IPS-18a (cell line): Measurements from ENCODE around the gene SLC1A4.
"Not testable (repeated sequence)": the region's sequence is repeated elsewhere in the genome, so short reads cannot be mapped to it uniquely, and the experiment has no call there.

ENCODE experiments used
- H3K27ac ChIP-seq: one replicate; pipeline ENCODE4 v1.5.1; 2013; ENCODE audit warnings: low read length
- H3K27me3 ChIP-seq: one replicate; pipeline ENCODE4 v1.6.1; 2013; ENCODE audit warnings: mild to moderate bottlenecking, low read length; ENCODE audit not compliant: control insufficient read depth, insufficient read depth
- H3K36me3 ChIP-seq: one replicate; pipeline ENCODE4 v1.6.1; 2013; ENCODE audit warnings: low read depth, low read length; ENCODE audit not compliant: control insufficient read depth
- H3K4me1 ChIP-seq: one replicate; pipeline ENCODE4 v1.6.1; 2013; ENCODE audit warnings: low read depth, low read length; ENCODE audit not compliant: control insufficient read depth
- H3K4me3 ChIP-seq: one replicate; pipeline ENCODE4 v1.5.1; 2013; ENCODE audit warnings: low read length
- H3K9ac ChIP-seq: one replicate; pipeline ENCODE4 v1.6.1; 2013; ENCODE audit warnings: mild to moderate bottlenecking, low read length, moderate library complexity
- H3K9me3 ChIP-seq: one replicate; pipeline ENCODE4 v1.6.1; 2013; ENCODE audit warnings: low read depth, low read length; ENCODE audit not compliant: control insufficient read depth

SLC1A4 gene

DNA sequence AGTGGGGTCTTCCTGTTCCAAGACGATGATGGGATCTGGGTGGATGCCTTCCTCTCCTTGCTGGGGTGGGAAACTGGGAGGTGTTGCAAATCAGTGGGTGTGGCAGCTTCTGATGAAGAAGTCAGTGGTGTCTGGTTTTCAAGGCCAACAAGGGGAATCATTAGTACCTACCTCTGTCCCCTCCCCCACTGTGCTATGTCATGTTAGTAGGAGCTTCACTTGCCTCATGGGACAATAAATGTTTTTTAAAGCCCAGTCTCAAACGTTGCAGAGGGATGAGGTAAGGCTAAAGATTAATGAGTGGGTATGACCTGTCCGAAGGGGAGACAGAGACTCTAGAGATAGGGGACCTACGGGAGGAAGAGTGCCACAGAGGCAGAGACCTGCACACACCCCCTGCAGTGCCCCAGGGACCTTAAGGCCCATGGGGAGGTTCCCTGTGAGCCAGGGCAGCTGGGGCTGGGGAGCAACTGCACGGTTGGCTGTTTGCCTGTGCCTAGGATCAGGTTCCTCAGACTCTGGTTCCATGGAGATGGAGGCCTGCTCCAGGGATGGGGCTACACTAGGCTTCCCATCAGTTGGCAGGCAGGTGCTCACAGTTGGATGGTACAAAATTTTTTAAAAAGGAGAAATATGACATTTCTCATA, 37.8 kb upstream of the SLC1A4 start:
- Histone ChIP-seq H3K36me3 (no peaks in the 10 kb centered on the region), H3K9ac (no peak overlapping the region), H3K4me3 (no peak overlapping the region), H3K4me1 (peaks cover 4% of the 10 kb centered on the region), H3K27me3 (no peaks in the 10 kb centered on the region), H3K27ac (no peak overlapping the region), H3K9me3 (no peaks in the 10 kb centered on the region)

GRCh38 chr2:64952096-64952495, 37.1 kb upstream of the SLC1A4 start:
- H3K9ac ChIP-seq, result no peak overlapping the region
- H3K36me3 ChIP-seq, result no peaks in the 10 kb centered on the region
- no peaks in the 10 kb centered on the region for H3K27me3 ChIP-seq
- no peak overlapping the region for H3K27ac ChIP-seq
- no peaks in the 10 kb centered on the region for H3K9me3 ChIP-seq
- H3K4me1 ChIP-seq, result peaks cover 4% of the 10 kb centered on the region
- no peak overlapping the region for H3K4me3 ChIP-seq

DNA sequence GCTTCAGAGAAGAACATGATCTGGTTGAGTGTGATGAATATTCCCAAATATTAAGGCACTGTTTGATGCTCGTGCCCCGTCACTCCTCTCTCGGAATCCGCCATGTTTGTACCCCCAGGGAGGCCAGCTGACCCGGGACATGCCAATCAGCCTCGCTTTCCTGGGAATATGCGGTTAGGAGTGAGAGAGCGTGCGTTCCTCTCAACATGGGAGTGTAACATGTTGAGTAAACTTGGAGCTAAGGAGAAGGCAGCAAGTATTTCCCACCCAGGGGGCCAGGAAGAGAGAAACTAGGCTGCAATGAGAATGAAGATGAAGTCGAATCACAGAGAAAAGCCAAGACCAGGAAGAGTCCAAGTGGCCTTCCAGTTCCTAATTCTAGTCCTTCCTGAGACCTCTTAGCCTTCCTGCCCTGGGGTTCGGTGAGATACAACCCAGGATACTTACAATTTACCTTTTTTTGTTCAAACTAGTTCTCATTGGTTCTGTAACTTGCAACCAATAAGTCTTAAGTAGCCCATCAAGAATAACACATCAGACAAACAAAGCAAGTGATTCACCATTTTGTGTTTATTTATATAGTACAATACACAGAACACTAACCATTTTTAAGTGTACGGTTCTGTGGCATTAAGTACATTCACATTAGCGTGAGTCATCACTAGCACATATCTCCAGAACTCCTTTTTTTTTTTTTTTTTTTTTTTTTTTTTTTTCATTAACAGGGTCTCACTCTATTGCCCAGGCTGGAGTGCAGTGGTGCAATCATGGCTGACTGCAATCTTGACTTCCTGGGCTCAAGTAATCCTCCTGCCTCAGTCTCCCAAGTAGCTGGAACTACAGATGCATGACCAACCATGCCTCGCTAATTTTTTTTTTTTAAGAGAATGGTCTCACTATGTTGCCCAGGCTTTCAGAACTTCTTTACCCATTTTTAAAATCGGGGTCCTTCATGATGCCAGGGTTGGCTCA, 36.4 kb upstream of the SLC1A4 start:
- Histone ChIP-seq H3K4me1 (peaks cover 4% of the 10 kb centered on the region), H3K27ac (no peak overlapping the region), H3K9ac (no peak overlapping the region), H3K9me3 (no peaks in the 10 kb centered on the region), H3K36me3 (no peaks in the 10 kb centered on the region), H3K4me3 (no peak overlapping the region), H3K27me3 (no peaks in the 10 kb centered on the region)

- no peak overlapping the region for H3K4me3 ChIP-seq
- no peaks in the 10 kb centered on the region for H3K36me3 ChIP-seq
- no peaks in the 10 kb centered on the region for H3K9me3 ChIP-seq
- H3K4me1 ChIP-seq, result no peaks in the 10 kb centered on the region
- H3K9ac ChIP-seq, result no peak overlapping the region
- no peaks in the 10 kb centered on the region for H3K27me3 ChIP-seq
- no peak overlapping the region for H3K27ac ChIP-seq
Observed at GRCh38 chr2:64955467-64955866, 33.7 kb upstream of the SLC1A4 start.

DNA sequence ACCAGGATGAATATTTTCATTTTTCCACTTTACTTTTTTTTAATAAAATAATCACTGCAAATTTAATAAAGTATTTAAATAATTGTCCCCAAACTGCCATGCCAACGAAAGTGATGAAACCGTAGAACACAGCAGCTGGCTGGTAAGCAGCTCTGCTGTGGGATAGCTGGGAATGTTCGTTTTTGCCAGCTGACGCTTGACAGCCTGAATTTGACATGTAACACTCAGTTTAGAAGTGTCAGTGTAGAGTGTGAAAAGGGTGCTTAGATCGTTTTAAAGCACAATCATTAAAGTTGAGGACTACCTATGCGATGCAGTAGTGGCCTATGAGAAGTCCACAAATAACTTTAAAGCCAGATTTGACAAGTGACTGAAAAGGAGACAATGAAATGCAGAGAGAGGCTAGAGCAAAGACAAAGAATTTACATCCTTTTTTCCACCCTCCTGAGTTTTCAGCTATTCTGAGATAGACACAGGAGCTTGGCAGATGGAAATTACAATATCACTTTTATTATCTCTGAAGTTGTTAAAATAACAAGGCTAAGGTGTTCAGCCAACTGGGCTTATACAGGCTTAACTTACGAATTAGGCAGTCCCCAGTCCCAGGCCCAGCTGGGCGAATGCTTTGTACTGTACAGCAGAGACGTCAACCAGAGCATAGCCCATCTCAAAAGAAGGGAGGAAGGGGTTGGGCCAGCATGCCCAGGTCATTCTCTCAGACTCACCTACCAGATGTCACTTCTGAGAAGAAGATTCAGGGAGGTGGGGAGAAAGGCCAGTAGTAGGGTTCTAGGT, 31.9 kb upstream of the SLC1A4 start:
- no peaks in the 10 kb centered on the region for H3K27me3 ChIP-seq
- no peaks in the 10 kb centered on the region for H3K36me3 ChIP-seq
- H3K4me1 ChIP-seq, result no peaks in the 10 kb centered on the region
- H3K9ac ChIP-seq, result no peak overlapping the region
- no peak overlapping the region for H3K4me3 ChIP-seq
- no peak overlapping the region for H3K27ac ChIP-seq
- H3K9me3 ChIP-seq, result no peaks in the 10 kb centered on the region

GRCh38 chr2:64958556-64958955, 30.6 kb upstream of the SLC1A4 start:
- no peaks in the 10 kb centered on the region for H3K36me3 ChIP-seq
- no peak overlapping the region for H3K27ac ChIP-seq
- no peaks in the 10 kb centered on the region for H3K4me1 ChIP-seq
- H3K27me3 ChIP-seq, result no peaks in the 10 kb centered on the region
- no peaks in the 10 kb centered on the region for H3K9me3 ChIP-seq
- no peak overlapping the region for H3K9ac ChIP-seq
- H3K4me3 ChIP-seq, result no peak overlapping the region

- no peak overlapping the region for H3K9ac ChIP-seq
- no peaks in the 10 kb centered on the region for H3K36me3 ChIP-seq
- no peak overlapping the region for H3K27ac ChIP-seq
- no peaks in the 10 kb centered on the region for H3K27me3 ChIP-seq
- no peaks in the 10 kb centered on the region for H3K9me3 ChIP-seq
- H3K4me3 ChIP-seq, result no peak overlapping the region
- H3K4me1 ChIP-seq, result no peaks in the 10 kb centered on the region
Observed at GRCh38 chr2:64960819-64961218, 28.4 kb upstream of the SLC1A4 start.

DNA sequence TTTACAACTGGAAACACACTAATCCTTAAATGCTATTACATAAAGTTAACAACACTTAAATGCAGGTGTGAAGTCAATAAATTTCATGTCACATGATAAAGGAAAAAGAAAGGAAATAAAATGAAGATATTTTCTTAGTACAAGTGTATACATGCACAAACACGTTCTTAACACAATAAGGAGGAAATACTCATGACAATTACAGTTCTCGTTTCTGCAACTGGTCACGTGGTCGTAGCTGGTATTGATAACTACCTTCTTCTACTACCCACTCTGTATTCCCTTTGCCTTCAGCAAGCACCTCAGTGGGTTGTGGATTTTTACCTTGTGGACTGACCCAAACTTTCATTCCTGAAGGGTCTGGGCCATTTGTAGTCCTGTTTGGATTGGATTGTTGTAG, 26.1 kb upstream of the SLC1A4 start:
- not testable (repeated sequence) for H3K27me3 ChIP-seq, H3K27ac ChIP-seq, H3K9me3 ChIP-seq, H3K4me3 ChIP-seq, H3K4me1 ChIP-seq, H3K9ac ChIP-seq, H3K36me3 ChIP-seq

- Histone ChIP-seq H3K27ac (no peak overlapping the region), H3K9me3 (no peaks in the 10 kb centered on the region), H3K9ac (no peak overlapping the region), H3K36me3 (no peaks in the 10 kb centered on the region), H3K4me3 (no peak overlapping the region), H3K27me3 (no peaks in the 10 kb centered on the region), H3K4me1 (no peaks in the 10 kb centered on the region)
Observed at GRCh38 chr2:64963719-64964118, 25.5 kb upstream of the SLC1A4 start.

DNA sequence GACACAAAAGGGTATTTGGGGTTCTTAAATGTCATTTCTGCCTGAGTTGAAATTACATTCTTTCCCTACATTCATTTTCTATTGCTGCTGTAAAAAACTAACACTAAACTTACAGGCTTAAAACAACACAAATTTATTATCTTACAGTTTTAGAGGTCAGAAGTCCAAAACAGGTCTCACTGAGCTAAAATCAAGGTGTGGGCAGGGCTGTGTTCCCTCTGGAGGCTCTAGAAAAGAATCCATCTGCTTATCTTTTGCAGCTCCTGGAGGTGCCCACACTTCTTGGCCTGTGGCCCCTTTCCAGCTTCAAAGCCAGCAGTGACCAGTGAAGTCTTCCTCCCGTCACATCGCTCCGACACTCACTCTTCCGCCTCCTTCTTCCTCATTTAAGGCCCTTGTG, 23.2 kb upstream of the SLC1A4 start:
- Histone ChIP-seq H3K27me3 (no peaks in the 10 kb centered on the region), H3K9ac (no peak overlapping the region), H3K4me3 (no peak overlapping the region), H3K9me3 (no peaks in the 10 kb centered on the region), H3K4me1 (no peaks in the 10 kb centered on the region), H3K36me3 (no peaks in the 10 kb centered on the region), H3K27ac (no peak overlapping the region)

- no peak overlapping the region for H3K9ac ChIP-seq
- no peaks in the 10 kb centered on the region for H3K27me3 ChIP-seq
- H3K27ac ChIP-seq, result no peak overlapping the region
- H3K9me3 ChIP-seq, result no peaks in the 10 kb centered on the region
- no peaks in the 10 kb centered on the region for H3K36me3 ChIP-seq
- no peak overlapping the region for H3K4me3 ChIP-seq
- no peaks in the 10 kb centered on the region for H3K4me1 ChIP-seq
Observed at GRCh38 chr2:64966839-64967238, 22.4 kb upstream of the SLC1A4 start.
